Astrocyte of the spinal cord (primary cell): ENCODE measurements around the gene ACSF3.

ENCODE experiments used
- DNase-seq: peaks from one replicate; pipeline ENCODE4 v3.0.0; 2011; ENCODE audit warnings: low read depth, low spot score
- H3K4me3 ChIP-seq: 2 replicates; pipeline ENCODE4 v1.5.1; 2011; ENCODE audit warnings: low read depth, mild to moderate bottlenecking, low read length, moderate library complexity
- in situ Hi-C: cut with HindIII; loops from 2 replicates; pipeline ENCODE4 v1.10.0; 2017; ENCODE audit warnings: low sequenced_read_pairs
- TF ChIP-seq, protein P1 (sequence below): IDR thresholded peaks from 2 replicates; pipeline ENCODE4 v1.5.1; 2012; ENCODE audit warnings: low read depth, mild to moderate bottlenecking, low read length, inconsistent platforms

Gene ACSF3

DNA sequence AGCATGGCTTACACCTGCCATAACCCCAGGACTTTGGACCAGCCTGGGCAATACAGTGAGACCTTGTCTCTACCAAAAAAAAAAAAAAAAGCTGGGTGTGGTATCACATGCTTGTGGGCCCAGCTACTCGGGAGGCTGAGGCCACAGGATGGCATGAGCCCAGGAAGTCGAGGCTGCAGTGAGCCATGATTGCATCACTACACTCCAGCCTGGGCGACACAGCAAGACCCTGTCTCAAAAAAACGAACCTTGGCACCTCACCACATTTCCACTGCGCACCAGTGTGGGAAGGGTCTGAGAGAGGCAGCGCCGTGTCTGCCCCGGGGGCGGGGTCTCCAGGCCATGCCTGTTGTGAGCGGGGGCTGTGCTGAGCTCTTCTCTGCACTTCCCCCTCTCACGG, 6.3 kb downstream of the ACSF3 start:
- no peak for DNase-seq
- in situ Hi-C loops: no loop called here
- H3K4me3 ChIP-seq: no peak overlapping the region
- TF ChIP-seq, protein P1, sequence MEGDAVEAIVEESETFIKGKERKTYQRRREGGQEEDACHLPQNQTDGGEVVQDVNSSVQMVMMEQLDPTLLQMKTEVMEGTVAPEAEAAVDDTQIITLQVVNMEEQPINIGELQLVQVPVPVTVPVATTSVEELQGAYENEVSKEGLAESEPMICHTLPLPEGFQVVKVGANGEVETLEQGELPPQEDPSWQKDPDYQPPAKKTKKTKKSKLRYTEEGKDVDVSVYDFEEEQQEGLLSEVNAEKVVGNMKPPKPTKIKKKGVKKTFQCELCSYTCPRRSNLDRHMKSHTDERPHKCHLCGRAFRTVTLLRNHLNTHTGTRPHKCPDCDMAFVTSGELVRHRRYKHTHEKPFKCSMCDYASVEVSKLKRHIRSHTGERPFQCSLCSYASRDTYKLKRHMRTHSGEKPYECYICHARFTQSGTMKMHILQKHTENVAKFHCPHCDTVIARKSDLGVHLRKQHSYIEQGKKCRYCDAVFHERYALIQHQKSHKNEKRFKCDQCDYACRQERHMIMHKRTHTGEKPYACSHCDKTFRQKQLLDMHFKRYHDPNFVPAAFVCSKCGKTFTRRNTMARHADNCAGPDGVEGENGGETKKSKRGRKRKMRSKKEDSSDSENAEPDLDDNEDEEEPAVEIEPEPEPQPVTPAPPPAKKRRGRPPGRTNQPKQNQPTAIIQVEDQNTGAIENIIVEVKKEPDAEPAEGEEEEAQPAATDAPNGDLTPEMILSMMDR: no peak

DNA sequence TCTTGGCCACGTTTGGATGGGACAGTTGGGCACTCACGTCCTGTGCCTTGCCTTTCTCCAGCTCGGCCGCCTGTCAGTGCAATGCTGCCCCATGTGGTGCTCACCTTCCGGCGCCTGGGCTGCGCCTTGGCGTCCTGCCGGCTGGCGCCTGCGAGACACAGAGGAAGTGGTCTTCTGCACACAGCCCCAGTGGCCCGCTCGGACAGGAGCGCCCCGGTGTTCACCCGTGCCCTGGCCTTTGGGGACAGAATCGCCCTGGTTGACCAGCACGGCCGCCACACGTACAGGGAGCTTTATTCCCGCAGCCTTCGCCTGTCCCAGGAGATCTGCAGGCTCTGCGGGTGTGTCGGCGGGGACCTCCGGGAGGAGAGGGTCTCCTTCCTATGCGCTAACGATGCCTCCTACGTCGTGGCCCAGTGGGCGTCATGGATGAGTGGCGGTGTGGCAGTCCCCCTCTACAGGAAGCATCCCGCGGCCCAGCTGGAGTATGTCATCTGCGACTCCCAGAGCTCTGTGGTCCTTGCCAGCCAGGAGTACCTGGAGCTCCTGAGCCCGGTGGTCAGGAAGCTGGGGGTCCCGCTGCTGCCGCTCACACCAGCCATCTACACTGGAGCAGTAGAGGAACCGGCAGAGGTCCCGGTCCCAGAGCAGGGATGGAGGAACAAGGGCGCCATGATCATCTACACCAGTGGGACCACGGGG, 7.1 kb downstream of the ACSF3 start:
- in situ Hi-C loops: no loop called here
- DNase-seq: no peak
- TF ChIP-seq, protein P1: no peak
- no peak overlapping the region for H3K4me3 ChIP-seq

DNA sequence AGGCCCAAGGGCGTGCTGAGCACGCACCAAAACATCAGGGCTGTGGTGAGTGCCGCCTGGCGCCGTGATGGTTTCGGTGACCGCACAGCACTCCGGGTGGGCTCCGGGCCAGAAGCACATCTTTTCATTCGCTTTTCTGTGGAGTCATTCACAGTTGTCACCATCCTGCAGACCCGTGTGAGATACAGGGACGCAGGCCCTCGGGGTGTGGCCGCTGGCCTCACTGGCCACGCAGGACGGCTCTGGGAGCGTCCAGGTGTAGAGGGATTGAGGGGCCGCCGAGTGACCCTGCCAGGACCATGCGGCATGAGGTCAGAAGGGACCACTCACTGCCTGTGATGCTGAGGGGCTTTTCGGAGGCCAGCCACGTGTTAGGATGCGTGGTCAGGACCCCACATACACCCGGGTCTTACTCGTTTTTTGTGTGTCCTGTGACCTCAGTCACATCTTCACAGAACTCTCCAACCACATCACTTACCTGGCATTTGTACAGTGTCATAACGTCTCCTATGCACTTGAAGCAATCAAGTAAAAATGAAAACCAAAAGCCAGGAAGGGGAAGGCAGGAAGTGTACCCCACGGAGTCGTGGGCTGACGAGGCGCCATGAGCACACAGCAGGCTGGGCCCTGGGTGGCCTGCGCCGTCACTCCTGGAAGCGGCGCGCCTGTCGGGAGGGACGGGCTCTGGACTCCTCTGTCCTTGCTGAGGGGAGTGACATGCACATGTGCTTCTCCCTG, 7.8 kb downstream of the ACSF3 start:
- TF ChIP-seq, protein P1: no peak
- in situ Hi-C loops: no loop called here
- DNase-seq: no peak
- H3K4me3 ChIP-seq: no peak overlapping the region

DNA sequence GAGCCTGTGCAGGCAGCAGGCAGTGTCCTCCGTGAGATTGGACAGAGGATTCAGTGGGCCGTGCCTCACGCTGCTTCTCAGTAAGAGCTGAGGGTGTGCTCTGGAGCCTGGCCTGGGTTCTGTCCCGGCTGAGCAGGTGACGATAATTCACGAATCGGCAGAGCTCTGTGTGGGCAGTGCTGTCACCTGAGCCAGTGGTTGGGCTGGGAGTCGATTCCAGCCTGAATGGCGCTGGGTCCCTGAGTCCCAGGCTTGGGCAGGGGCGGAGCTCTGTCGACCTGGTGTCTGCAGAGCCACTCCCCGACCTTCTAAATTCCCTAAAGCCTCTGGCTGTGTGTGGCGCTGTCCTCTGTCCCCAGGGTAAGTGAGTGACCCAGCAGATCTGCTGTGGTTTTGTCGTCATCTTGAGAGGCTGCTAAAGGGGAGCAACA, 8.4 kb downstream of the ACSF3 start:
- no peak overlapping the region for H3K4me3 ChIP-seq
- in situ Hi-C loops: no loop called here
- no peak for DNase-seq
- TF ChIP-seq, protein P1: no peak

DNA sequence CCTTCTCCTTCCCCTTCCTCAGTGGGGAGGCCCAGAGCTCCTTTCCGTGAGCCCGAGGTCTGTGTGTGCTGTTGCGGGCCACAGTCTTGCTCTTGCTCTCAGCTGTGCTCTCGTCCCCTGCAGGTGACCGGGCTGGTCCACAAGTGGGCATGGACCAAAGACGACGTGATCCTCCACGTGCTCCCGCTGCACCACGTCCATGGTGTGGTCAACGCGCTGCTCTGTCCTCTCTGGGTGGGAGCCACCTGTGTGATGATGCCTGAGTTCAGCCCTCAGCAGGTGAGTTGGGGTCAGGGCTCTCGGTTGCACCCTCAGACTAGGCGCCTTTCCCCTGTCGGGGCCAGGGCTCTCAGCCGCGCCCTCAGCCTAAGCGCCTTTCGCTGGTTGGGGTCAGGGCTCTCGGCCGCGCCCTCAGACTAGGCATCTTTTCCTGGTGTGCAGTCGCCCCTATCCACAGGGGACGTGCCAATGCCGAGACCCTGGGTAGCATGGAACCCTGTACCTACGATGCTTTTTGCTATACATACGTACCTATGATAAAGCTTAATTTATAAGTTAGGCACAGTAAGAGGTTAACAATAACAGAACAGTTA, 8.9 kb downstream of the ACSF3 start:
- in situ Hi-C loops: no loop called here
- DNase-seq: no peak
- no peak overlapping the region for H3K4me3 ChIP-seq
- TF ChIP-seq, protein P1: no peak

DNA sequence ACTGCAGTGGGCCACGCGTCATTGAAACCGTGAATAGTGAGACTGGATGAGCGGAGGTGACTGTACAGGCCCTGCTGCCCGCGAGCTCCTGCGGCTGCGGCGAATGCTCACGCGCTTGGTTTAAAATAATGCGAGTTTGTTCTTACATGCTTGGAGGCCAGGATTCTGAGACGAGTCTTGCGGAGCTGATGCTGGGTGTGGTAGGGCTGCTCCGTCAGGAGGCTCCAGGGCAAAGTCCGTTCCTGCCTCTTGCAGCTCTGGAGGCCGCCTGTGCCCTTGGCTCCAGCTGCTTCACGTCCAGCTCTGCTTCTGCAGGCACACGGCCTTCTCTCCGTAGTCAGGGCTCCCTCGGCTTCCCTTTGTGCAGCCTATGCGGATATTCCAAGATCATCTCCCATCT, 9.5 kb downstream of the ACSF3 start:
- no peak overlapping the region for H3K4me3 ChIP-seq
- in situ Hi-C loops: no loop called here
- TF ChIP-seq, protein P1: no peak
- no peak for DNase-seq
